ENCODE results near the gene DNASE1L3.

The DNASE1L3 gene

DNA sequence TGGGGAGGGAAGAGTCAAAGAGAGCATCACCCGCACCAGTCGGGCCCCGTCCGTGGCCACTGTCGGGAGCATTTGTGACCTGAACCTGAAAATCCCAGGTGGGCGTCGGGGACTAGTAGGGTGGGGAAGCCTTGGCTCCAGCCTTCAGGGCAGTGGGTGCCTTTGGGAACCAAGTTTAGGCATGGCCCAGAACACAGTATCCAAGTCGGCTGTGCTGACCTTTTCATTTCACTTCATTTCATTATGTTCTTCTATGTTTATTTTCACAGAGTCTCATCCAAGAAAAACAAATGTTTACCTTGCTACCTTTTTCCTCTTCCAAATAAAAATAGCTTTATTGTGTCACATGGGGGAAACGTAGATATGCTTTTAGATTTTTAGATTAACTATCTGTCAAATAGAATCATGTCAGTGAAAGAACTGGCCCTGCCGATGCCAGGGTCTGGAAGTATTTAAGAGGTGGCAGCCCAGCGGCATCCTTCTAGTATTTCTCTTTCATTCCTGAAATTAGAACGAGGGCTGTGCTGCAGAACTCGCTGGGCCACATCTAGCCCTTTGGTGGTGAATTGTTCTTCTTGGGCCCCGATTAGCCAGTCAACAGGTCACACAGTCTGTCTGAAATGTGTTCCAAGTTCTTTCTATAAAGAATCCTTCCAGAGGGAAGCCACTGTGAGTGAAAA is 60.5 kb downstream of the DNASE1L3 start:
- Histone ChIP-seq H4K8ac (ENCODE audit: low read depth, low read length) (no peak overlapping the region), H3K4me3 (ENCODE audit: low read depth, low read length) (no peak overlapping the region), H2BK5ac (ENCODE audit: low read depth, low read length, poor library complexity) (no peak overlapping the region), H3K27ac (ENCODE audit: low read depth, low read length) (no peak overlapping the region), H3K14ac (ENCODE audit: low read length) (no peak overlapping the region), H3K9ac (ENCODE audit: low read length) (no peak overlapping the region), H3K79me2 (ENCODE audit: control insufficient read depth, insufficient read depth, low read length, poor library complexity) (no peaks in the 10 kb centered on the region), H2AFZ (ENCODE audit: insufficient read depth, low read length, poor library complexity) (no peak overlapping the region), H3K23ac (ENCODE audit: low read length) (no peak overlapping the region), H3K79me1 (ENCODE audit: low read length) (no peaks in the 10 kb centered on the region), H4K12ac (ENCODE audit: low read depth, low read length) (no peak overlapping the region), H3K4ac (ENCODE audit: low read depth, low read length) (no peak overlapping the region), H2AK5ac (ENCODE audit: low read length) (no peak overlapping the region), H3K4me1 (ENCODE audit: control insufficient read depth in 1 of 2, insufficient read depth in 2 of 2, low read length in 2 of 2) (no peaks in the 10 kb centered on the region), H3K9me3 (ENCODE audit: insufficient read depth, low read depth, low read length) (peaks cover 2% of the 10 kb centered on the region), H2BK12ac (ENCODE audit: low read length) (no peak overlapping the region), H4K91ac (ENCODE audit: low read depth, low read length) (no peak overlapping the region), H3K4me2 (ENCODE audit: low read length) (no peak overlapping the region), H3K36me3 (ENCODE audit: control insufficient read depth in 1 of 2, insufficient read depth in 2 of 2, low read length in 2 of 2) (peaks cover 78 to 94% of the 10 kb centered on the region in 2 experiments), H3K18ac (ENCODE audit: low read length) (no peak overlapping the region), H2BK120ac (ENCODE audit: insufficient read depth, low read length, poor library complexity) (no peak overlapping the region), H3K27me3 (ENCODE audit: insufficient read depth, low read length) (no peaks in the 10 kb centered on the region)
- DNase-seq: no peak
- WGBS (ENCODE audit: extremely low coverage, insufficient coverage, insufficient read length): no CpG with 5 or more reads among the region's 14 CpGs

DNA sequence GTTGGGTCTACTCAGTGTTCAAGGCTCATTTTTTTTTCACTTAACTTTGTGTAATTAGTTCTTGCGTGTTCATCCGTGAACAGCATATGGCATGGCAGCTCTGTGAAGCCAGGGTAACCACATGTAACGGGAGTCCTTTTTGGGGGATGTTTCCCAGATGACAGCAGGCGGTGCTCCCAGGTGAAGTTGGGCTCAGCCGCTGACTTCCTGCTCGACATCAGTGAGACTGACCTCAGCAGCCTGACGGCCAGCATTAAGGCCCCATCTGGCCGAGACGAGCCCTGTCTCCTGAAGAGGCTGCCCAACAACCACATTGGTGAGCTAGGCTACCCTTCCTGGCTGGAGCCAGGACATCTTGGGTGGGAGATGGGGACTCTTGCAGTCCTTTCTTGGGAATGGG is 62.7 kb downstream of the DNASE1L3 start:
- H3K9me3 ChIP-seq (ENCODE audit: insufficient read depth, low read depth, low read length): no peaks in the 10 kb centered on the region
- H3K14ac ChIP-seq (ENCODE audit: low read length): no peak overlapping the region
- H3K4ac ChIP-seq (ENCODE audit: low read depth, low read length): no peak overlapping the region
- no peak overlapping the region for H2AK5ac ChIP-seq (ENCODE audit: low read length)
- no peaks in the 10 kb centered on the region for H3K27me3 ChIP-seq (ENCODE audit: insufficient read depth, low read length)
- H3K9ac ChIP-seq (ENCODE audit: low read length): no peak overlapping the region
- no peaks in the 10 kb centered on the region for H3K79me1 ChIP-seq (ENCODE audit: low read length)
- no peak overlapping the region for H3K4me2 ChIP-seq (ENCODE audit: low read length)
- no peak overlapping the region for H3K27ac ChIP-seq (ENCODE audit: low read depth, low read length)
- no peak overlapping the region for H4K12ac ChIP-seq (ENCODE audit: low read depth, low read length)
- no peak overlapping the region for H3K18ac ChIP-seq (ENCODE audit: low read length)
- no peak overlapping the region for H2AFZ ChIP-seq (ENCODE audit: insufficient read depth, low read length, poor library complexity)
- H2BK12ac ChIP-seq (ENCODE audit: low read length): no peak overlapping the region
- no peak for DNase-seq
- H3K23ac ChIP-seq (ENCODE audit: low read length): no peak overlapping the region
- no peak overlapping the region for H2BK120ac ChIP-seq (ENCODE audit: insufficient read depth, low read length, poor library complexity)
- no peaks in the 10 kb centered on the region for H3K4me1 ChIP-seq (ENCODE audit: control insufficient read depth in 1 of 2, insufficient read depth in 2 of 2, low read length in 2 of 2)
- no CpG with 5 or more reads among the region's 9 CpGs for WGBS (ENCODE audit: extremely low coverage, insufficient coverage, insufficient read length)
- no peak overlapping the region for H2BK5ac ChIP-seq (ENCODE audit: low read depth, low read length, poor library complexity)
- H4K8ac ChIP-seq (ENCODE audit: low read depth, low read length): no peak overlapping the region
- no peak overlapping the region for H3K4me3 ChIP-seq (ENCODE audit: low read depth, low read length)
- no peaks in the 10 kb centered on the region for H3K79me2 ChIP-seq (ENCODE audit: control insufficient read depth, insufficient read depth, low read length, poor library complexity)
- no peak overlapping the region for H4K91ac ChIP-seq (ENCODE audit: low read depth, low read length)
- H3K36me3 ChIP-seq (ENCODE audit: control insufficient read depth in 1 of 2, insufficient read depth in 2 of 2, low read length in 2 of 2): peaks cover 77 to 88% of the 10 kb centered on the region in 2 experiments

DNA sequence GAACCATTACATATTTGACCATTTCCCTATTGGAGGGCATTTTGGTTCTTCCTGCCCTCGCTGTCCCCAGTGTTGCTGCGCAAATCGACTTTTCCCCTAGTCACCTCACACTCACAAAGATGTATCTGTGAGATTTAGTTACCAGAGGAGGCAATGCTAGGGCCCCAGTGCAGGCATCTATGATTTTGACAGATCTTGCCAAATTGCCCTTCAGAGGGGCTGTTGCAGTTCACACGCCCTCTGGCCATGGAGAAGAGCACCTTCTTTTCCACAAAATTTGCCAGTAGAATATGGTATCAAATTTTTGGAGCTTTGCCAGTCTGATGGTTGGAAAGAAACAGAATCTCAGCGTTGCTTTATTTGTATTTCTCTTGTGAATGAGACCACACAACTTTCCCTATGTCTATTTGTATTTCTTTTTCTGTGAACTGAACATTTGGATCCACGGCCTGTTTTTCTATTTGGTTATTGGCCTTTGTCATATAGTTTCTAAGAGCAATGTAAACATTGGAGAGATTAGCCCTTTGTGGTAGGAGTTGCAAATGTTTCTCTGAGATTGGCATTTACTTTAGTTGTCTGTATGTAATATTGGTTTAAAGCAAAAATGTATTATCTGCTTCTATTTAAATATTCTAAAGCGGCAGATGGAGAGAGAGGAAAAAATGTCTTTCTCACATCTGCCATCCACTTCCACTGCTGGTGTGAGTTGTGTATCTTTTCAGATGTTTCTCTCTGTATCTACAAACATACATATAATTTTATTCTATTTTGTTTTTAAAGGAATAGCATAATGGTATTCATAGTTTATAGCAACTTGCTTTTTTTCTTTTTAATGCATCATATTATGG is 66.1 kb downstream of the DNASE1L3 start:
- H3K79me2 ChIP-seq (ENCODE audit: control insufficient read depth, insufficient read depth, low read length, poor library complexity): no peaks in the 10 kb centered on the region
- no peak overlapping the region for H3K9ac ChIP-seq (ENCODE audit: low read length)
- H3K79me1 ChIP-seq (ENCODE audit: low read length): no peaks in the 10 kb centered on the region
- H3K23ac ChIP-seq (ENCODE audit: low read length): no peak overlapping the region
- no peak overlapping the region for H3K14ac ChIP-seq (ENCODE audit: low read length)
- H2AFZ ChIP-seq (ENCODE audit: insufficient read depth, low read length, poor library complexity): no peak overlapping the region
- H2AK5ac ChIP-seq (ENCODE audit: low read length): no peak overlapping the region
- H3K18ac ChIP-seq (ENCODE audit: low read length): no peak overlapping the region
- H3K4me2 ChIP-seq (ENCODE audit: low read length): no peak overlapping the region
- no peak overlapping the region for H4K8ac ChIP-seq (ENCODE audit: low read depth, low read length)
- H2BK5ac ChIP-seq (ENCODE audit: low read depth, low read length, poor library complexity): no peak overlapping the region
- H3K36me3 ChIP-seq (ENCODE audit: control insufficient read depth in 1 of 2, insufficient read depth in 2 of 2, low read length in 2 of 2): peaks cover 71 to 87% of the 10 kb centered on the region in 2 experiments
- no peak overlapping the region for H4K12ac ChIP-seq (ENCODE audit: low read depth, low read length)
- no peak overlapping the region for H3K4ac ChIP-seq (ENCODE audit: low read depth, low read length)
- H3K27me3 ChIP-seq (ENCODE audit: insufficient read depth, low read length): no peaks in the 10 kb centered on the region
- no peak overlapping the region for H2BK120ac ChIP-seq (ENCODE audit: insufficient read depth, low read length, poor library complexity)
- H3K4me3 ChIP-seq (ENCODE audit: low read depth, low read length): no peak overlapping the region
- H3K9me3 ChIP-seq (ENCODE audit: insufficient read depth, low read depth, low read length): no peaks in the 10 kb centered on the region
- no CpG with 5 or more reads among the region's 7 CpGs for WGBS (ENCODE audit: extremely low coverage, insufficient coverage, insufficient read length)
- H2BK12ac ChIP-seq (ENCODE audit: low read length): no peak overlapping the region
- no peak for DNase-seq
- H3K4me1 ChIP-seq (ENCODE audit: control insufficient read depth in 1 of 2, insufficient read depth in 2 of 2, low read length in 2 of 2): no peaks in the 10 kb centered on the region
- no peak overlapping the region for H3K27ac ChIP-seq (ENCODE audit: low read depth, low read length)
- H4K91ac ChIP-seq (ENCODE audit: low read depth, low read length): no peak overlapping the region

DNA sequence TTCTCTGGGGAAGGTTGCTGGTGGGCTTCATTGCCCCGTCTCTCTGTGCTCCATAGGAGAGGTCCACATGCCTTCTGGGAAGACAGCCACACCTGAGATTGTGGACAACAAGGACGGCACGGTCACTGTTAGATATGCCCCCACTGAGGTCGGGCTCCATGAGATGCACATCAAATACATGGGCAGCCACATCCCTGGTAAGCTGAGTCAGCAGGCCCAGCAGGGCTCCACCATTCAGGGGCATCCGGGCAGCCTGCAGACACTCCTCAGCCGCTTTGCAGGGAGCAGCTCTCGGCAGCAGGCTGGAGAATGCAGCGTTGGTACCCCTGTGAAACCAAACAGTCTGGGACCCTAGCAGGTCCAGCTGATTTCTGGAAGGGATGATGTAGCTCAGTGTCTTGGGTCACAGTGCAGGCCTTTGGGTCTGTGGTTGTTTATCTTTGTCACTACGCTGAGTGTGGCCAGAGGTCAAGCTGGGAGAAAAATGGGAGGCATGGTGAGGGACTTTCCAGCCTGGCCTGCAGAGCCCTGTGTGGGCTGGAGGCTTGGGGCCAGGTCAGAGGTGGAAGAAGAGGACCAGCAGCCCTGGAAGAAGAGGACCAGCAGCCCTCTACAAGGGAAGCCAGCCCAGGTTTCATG is 67.2 kb downstream of the DNASE1L3 start:
- WGBS (ENCODE audit: extremely low coverage, insufficient coverage, insufficient read length): no CpG with 5 or more reads among the region's 9 CpGs
- Histone ChIP-seq H4K8ac (ENCODE audit: low read depth, low read length) (no peak overlapping the region), H3K9me3 (ENCODE audit: insufficient read depth, low read depth, low read length) (no peaks in the 10 kb centered on the region), H3K4me3 (ENCODE audit: low read depth, low read length) (no peak overlapping the region), H2AFZ (ENCODE audit: insufficient read depth, low read length, poor library complexity) (no peak overlapping the region), H3K4me1 (ENCODE audit: control insufficient read depth in 1 of 2, insufficient read depth in 2 of 2, low read length in 2 of 2) (no peaks in the 10 kb centered on the region), H3K27ac (ENCODE audit: low read depth, low read length) (no peak overlapping the region), H2BK12ac (ENCODE audit: low read length) (no peak overlapping the region), H3K18ac (ENCODE audit: low read length) (no peak overlapping the region), H3K79me1 (ENCODE audit: low read length) (no peaks in the 10 kb centered on the region), H4K12ac (ENCODE audit: low read depth, low read length) (no peak overlapping the region), H2AK5ac (ENCODE audit: low read length) (no peak overlapping the region), H3K79me2 (ENCODE audit: control insufficient read depth, insufficient read depth, low read length, poor library complexity) (no peaks in the 10 kb centered on the region), H2BK120ac (ENCODE audit: insufficient read depth, low read length, poor library complexity) (no peak overlapping the region), H3K4me2 (ENCODE audit: low read length) (no peak overlapping the region), H3K27me3 (ENCODE audit: insufficient read depth, low read length) (no peaks in the 10 kb centered on the region), H3K23ac (ENCODE audit: low read length) (no peak overlapping the region), H3K9ac (ENCODE audit: low read length) (no peak overlapping the region), H4K91ac (ENCODE audit: low read depth, low read length) (no peak overlapping the region), H3K14ac (ENCODE audit: low read length) (no peak overlapping the region), H2BK5ac (ENCODE audit: low read depth, low read length, poor library complexity) (no peak overlapping the region), H3K4ac (ENCODE audit: low read depth, low read length) (no peak overlapping the region), H3K36me3 (ENCODE audit: control insufficient read depth in 1 of 2, insufficient read depth in 2 of 2, low read length in 2 of 2) (peaks cover 62 to 84% of the 10 kb centered on the region in 2 experiments)
- DNase-seq: peak; percentile 76 to 83

Measured in trophoblast cell (in vitro differentiated cells and primary cell).